SU-DHL-6 (cell line): ENCODE measurements around the gene APH1B.

Experiments
- H2AFZ ChIP-seq: fragments of 200-600 bp; sonication (generic); 2 replicates; pipeline ENCODE4 v1.6.1; 2014; ENCODE audit warnings: low read depth, mild to moderate bottlenecking, moderate library complexity, mixed read lengths, antibody characterized with exemption, low read length; ENCODE audit not compliant: severe bottlenecking
- H3F3A ChIP-seq: fragments of 200-600 bp; shearing (Covaris generic); 2 replicates; pipeline ENCODE4 v1.6.0; 2016; ENCODE audit warnings: antibody characterized with exemption, mild to moderate bottlenecking; ENCODE audit not compliant: insufficient read depth
- H3K27ac ChIP-seq: fragments of 200-600 bp; sonication (generic); 2 replicates; pipeline ENCODE4 v1.5.1; 2016; ENCODE audit warnings: low read depth, mild to moderate bottlenecking, low read length, moderate library complexity, mixed read lengths
- H3K27me3 ChIP-seq: fragments of 200-600 bp; sonication (generic), shearing (Covaris generic); 2 replicates; pipeline ENCODE4 v1.6.0; 2014; ENCODE audit warnings: mild to moderate bottlenecking, low read length
- H3K36me3 ChIP-seq: fragments of 200-600 bp; sonication (generic); 2 replicates; pipeline ENCODE4 v1.6.1; 2014; ENCODE audit warnings: mild to moderate bottlenecking, low read length, mixed read lengths
- H3K4me2 ChIP-seq: fragments of 300-600, 200-600 bp; shearing (Covaris generic), sonication (generic); 2 replicates; pipeline ENCODE4 v1.6.0; 2014; ENCODE audit warnings: low read length, low read depth, mild to moderate bottlenecking; ENCODE audit not compliant: poor library complexity, severe bottlenecking
- H3K4me3 ChIP-seq: fragments of 200-600 bp; sonication (generic); 2 replicates; pipeline ENCODE4 v1.5.1; 2014; ENCODE audit warnings: antibody characterized with exemption, low read length, mild to moderate bottlenecking, mixed read lengths; ENCODE audit not compliant: insufficient read depth, poor library complexity, severe bottlenecking
- H3K79me2 ChIP-seq: fragments of 200-600 bp; sonication (generic); 2 replicates; pipeline ENCODE4 v1.6.1; 2014; ENCODE audit warnings: mild to moderate bottlenecking, low read length, moderate library complexity; ENCODE audit not compliant: insufficient read depth
- H3K9ac ChIP-seq: fragments of 200-600 bp; sonication (generic); 2 replicates; pipeline ENCODE4 v1.7.0; 2014; ENCODE audit warnings: mild to moderate bottlenecking, low read length
- H3K9me2 ChIP-seq: fragments of 200-600 bp; sonication (generic); replicated peaks from 2 replicates; pipeline ENCODE4 v1.6.1; 2014; ENCODE audit warnings: low read length; ENCODE audit not compliant: insufficient read depth
- H3K9me3 ChIP-seq: fragments of 200-600 bp; sonication (generic); 2 replicates; pipeline ENCODE4 v1.6.1; 2014; ENCODE audit warnings: low read length, mixed read lengths; ENCODE audit not compliant: insufficient read depth
- H4K20me1 ChIP-seq: fragments of 200-600 bp; sonication (generic); 2 replicates; pipeline ENCODE4 v1.6.1; 2014; ENCODE audit warnings: low read depth, mild to moderate bottlenecking, antibody characterized with exemption, low read length, moderate library complexity, mixed read lengths
- EZH2phosphoT487 ChIP-seq: fragments of 200-600 bp; sonication (generic), shearing (Covaris generic); conservative IDR thresholded peaks from 2 replicates; pipeline ENCODE4 v1.6.1; 2018; ENCODE audit warnings: mild to moderate bottlenecking, antibody characterized with exemption, low read length, moderate library complexity, mixed read lengths
- TF ChIP-seq, protein P1 (sequence below): fragments of 200-600 bp; sonication (generic); IDR thresholded peaks from one replicate; pipeline ENCODE4 v1.5.1; 2017; ENCODE audit warnings: antibody characterized with exemption, mild to moderate bottlenecking, low read length, moderate library complexity; ENCODE audit not compliant: insufficient read depth, poor library complexity, severe bottlenecking

Gene APH1B

DNA sequence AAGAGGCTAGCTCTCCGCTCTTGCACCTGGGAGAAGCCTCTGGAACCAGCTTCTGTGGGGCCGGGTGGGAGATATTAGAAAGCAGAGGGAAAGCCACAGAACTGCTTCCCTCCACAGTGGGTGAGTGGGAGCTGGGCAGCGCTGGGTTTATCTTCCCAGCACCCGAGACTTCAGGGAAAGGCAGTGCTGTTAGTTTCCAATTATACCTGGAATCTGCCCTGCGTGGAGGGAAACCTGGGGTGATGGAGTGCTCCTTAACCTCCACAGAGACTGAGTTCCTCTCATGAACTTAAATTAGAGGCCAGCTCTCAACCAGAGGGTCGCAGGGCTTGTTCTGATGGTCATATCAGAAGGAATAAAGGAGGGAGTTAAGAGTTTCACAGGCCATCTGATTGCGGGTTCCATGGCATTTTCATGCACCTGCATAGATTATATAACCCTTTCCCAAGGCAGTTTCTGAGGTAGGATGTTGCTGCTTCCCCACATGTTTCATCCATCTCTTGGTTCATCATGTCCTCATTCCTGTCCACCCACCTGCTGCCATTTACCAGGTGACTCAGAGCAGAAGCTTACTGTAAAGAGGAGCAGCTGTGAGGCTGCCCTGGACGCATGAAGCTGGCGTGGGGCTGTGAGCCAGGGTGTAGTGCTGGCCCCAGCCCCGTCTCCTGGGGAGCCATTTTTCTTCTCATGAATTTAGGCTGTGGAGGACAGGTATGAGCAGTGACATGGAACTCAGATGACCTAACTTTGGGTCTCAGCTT lies 61.8 kb downstream of the APH1B start:
- Histone ChIP-seq H3K9me3 (no peaks in the 10 kb centered on the region), H3F3A (no peaks in the 10 kb centered on the region), H3K79me2 (no peaks in the 10 kb centered on the region), H3K27ac (no peak overlapping the region), H3K9me2 (no peaks in the 10 kb centered on the region), H3K9ac (no peak overlapping the region), H2AFZ (no peak overlapping the region), H4K20me1 (no peaks in the 10 kb centered on the region), H3K4me2 (no peak overlapping the region), H3K4me3 (no peak overlapping the region), H3K27me3 (no peaks in the 10 kb centered on the region), H3K36me3 (no peaks in the 10 kb centered on the region)
- no peak for TF ChIP-seq EZH2phosphoT487
- TF ChIP-seq, protein P1, sequence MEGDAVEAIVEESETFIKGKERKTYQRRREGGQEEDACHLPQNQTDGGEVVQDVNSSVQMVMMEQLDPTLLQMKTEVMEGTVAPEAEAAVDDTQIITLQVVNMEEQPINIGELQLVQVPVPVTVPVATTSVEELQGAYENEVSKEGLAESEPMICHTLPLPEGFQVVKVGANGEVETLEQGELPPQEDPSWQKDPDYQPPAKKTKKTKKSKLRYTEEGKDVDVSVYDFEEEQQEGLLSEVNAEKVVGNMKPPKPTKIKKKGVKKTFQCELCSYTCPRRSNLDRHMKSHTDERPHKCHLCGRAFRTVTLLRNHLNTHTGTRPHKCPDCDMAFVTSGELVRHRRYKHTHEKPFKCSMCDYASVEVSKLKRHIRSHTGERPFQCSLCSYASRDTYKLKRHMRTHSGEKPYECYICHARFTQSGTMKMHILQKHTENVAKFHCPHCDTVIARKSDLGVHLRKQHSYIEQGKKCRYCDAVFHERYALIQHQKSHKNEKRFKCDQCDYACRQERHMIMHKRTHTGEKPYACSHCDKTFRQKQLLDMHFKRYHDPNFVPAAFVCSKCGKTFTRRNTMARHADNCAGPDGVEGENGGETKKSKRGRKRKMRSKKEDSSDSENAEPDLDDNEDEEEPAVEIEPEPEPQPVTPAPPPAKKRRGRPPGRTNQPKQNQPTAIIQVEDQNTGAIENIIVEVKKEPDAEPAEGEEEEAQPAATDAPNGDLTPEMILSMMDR: no peak

DNA sequence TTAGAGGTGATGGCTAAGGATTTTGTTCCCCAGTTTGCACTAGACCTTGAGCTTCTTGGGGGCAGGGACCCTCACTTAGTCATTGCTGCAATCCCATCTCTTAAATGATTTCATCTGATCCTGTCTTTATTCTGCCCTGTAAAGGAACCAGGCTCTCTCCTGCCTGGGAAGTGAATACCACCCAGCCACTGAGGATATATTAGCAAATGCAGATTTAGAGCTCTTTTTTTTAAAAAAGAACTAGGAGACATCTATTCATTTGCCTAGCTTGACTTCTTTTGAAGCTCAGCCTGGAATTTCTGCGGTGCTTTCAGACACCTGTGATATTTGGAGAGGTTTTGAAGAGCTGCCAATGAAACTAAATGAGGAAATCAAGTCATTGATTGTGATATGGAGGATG lies 62.4 kb downstream of the APH1B start:
- H3K4me3 ChIP-seq: no peak overlapping the region
- H3K9me3 ChIP-seq: no peaks in the 10 kb centered on the region
- no peaks in the 10 kb centered on the region for H4K20me1 ChIP-seq
- no peaks in the 10 kb centered on the region for H3K9me2 ChIP-seq
- H3K9ac ChIP-seq: no peak overlapping the region
- no peaks in the 10 kb centered on the region for H3K79me2 ChIP-seq
- no peak overlapping the region for H3K4me2 ChIP-seq
- no peaks in the 10 kb centered on the region for H3K36me3 ChIP-seq
- TF ChIP-seq EZH2phosphoT487: no peak
- TF ChIP-seq, protein P1: no peak
- H3F3A ChIP-seq: no peaks in the 10 kb centered on the region
- no peak overlapping the region for H3K27ac ChIP-seq
- no peak overlapping the region for H2AFZ ChIP-seq
- H3K27me3 ChIP-seq: no peaks in the 10 kb centered on the region

DNA sequence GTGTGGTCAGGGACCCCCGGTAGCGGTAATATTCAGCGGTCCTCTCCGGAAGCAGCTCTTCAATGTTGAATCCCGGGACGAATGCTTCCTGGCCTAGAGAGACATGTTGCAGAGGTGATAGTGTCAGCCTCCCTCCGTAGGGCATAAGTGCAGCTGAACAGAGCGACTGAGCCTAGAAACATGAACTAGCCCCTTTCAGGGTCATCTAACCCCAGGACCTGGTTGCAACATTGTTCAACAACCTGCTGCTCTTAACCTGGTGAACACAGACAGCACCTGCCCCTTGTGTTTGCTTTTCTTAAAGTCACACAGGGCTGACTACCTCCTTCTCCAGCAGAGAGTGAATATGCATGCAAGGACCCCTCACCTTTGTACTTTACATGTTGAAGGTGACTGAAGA lies 62.9 kb downstream of the APH1B start:
- H3K79me2 ChIP-seq: no peaks in the 10 kb centered on the region
- H3K36me3 ChIP-seq: no peaks in the 10 kb centered on the region
- TF ChIP-seq, protein P1: no peak
- no peak for TF ChIP-seq EZH2phosphoT487
- H3K27ac ChIP-seq: no peak overlapping the region
- no peak overlapping the region for H2AFZ ChIP-seq
- no peaks in the 10 kb centered on the region for H4K20me1 ChIP-seq
- H3F3A ChIP-seq: no peaks in the 10 kb centered on the region
- H3K9me3 ChIP-seq: no peaks in the 10 kb centered on the region
- no peaks in the 10 kb centered on the region for H3K9me2 ChIP-seq
- no peaks in the 10 kb centered on the region for H3K27me3 ChIP-seq
- no peak overlapping the region for H3K9ac ChIP-seq
- no peak overlapping the region for H3K4me2 ChIP-seq
- no peak overlapping the region for H3K4me3 ChIP-seq
